RPMI8226 (cell line): Measurements from ENCODE around the gene CTSA.

ENCODE experiments used
- DNase-seq: peaks from one replicate; pipeline ENCODE4 v3.0.0-alpha.2; 2015

CTSA gene

DNA sequence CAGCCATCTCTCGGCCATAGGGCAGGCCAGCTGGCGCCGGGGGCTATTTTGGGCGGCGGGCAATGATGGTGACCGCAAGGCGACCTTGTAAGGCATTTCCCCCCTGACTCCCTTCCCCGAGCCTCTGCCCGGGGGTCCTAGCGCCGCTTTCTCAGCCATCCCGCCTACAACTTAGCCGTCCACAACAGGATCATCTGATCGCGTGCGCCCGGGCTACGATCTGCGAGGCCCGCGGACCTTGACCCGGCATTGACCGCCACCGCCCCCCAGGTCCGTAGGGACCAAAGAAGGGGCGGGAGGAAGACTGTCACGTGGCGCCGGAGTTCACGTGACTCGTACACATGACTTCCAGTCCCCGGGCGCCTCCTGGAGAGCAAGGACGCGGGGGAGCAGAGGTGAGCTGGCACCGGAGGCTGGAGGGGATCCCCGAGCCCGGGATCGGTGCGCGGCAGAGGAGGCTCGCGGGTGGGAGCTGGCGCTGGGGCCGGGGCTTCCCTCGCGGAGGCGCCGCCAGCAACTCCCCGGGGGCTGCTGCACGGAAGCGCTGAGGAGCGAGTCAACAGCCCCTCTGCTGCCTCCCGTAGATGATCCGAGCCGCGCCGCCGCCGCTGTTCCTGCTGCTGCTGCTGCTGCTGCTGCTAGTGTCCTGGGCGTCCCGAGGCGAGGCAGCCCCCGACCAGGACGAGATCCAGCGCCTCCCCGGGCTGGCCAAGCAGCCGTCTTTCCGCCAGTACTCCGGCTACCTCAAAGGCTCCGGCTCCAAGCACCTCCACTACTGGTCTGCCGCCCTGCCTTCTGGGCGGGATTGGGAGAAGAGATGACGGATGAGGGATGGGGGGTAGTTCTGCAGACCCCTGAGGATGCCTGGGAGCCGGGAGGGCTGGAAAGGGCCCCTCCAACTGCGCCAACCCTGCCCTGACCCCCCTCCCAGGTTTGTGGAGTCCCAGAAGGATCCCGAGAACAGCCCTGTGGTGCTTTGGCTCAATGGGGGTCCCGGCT lies at the start of gene CTSA, which contains the start of gene NEURL2:
CTSA (plus strand) TSS at position 351 of the 999 bp plus-strand sequence; CDS start at position 585, 234 bp downstream.
NEURL2 (minus strand) TSS at position 224 of the 999 bp plus-strand sequence; CDS start at position 7, 217 bp downstream.
- DNase-seq: peak; percentile 90

DNA sequence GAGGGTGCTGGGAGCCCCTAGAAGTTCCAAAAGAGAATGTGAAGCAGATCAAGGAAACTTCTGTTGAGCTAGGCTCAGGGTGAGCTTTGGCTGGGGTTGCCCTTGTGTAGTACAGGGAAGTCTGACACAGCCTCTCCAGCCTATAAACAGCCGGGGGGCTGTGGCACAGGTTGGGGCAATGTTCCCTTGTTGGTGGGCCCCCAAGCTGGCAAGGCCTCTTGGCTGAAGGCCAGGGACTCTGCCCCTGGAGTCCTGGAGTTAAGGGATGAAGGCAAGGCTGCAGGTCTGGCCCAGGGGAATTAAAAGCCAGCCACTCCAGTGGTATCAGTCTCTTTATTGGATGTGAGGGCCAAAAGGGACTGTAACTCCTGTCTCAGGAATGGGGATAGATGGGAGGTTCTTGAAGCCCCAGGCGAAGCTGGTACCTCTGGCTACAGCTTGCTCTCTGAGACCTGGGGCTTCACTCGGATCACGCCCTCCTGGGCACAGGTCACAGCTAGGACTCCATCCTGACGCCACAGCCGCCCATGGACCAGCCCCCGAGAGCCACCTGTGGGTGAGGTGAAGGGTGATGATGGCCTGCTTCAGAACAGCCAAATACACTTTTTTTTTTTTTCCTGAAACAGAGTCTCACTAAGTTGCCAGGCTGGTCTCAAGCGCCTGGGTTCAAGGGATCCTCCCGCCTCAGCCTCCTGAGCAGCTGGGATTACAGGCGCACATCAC lies 49.6 kb upstream of the CTSA start:
- DNase-seq: no peak

DNA sequence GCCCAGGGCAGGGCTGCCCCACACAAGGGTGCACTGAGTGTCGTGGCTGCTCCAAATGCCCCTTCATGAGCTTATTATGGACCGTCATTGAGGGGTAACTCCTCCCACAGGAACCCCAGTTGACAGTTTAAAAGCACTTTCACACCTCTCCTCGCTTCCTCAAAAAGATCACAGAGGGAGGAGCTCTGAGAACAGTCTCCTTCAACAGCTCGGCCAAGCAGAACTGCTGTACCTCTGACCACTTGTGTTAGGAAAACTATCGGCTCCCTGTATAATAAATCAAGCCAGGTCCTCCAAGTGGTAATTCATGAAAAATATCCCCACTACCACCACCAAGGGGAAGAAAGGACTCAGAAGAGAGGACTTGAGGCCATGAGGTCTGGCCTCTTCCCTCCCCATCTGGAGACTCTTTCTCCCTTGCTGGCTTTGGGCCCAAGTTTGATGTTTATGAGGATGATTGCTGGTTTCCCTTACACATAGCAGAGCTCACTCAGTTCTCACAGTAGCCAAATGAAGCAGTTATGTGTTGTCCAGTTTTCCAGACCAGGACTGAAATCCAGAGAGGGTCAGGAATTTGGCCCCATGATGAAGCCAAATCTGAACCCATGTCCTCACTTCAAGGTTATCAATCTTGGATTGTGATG lies 48.8 kb upstream of the CTSA start:
- DNase-seq: no peak

DNA sequence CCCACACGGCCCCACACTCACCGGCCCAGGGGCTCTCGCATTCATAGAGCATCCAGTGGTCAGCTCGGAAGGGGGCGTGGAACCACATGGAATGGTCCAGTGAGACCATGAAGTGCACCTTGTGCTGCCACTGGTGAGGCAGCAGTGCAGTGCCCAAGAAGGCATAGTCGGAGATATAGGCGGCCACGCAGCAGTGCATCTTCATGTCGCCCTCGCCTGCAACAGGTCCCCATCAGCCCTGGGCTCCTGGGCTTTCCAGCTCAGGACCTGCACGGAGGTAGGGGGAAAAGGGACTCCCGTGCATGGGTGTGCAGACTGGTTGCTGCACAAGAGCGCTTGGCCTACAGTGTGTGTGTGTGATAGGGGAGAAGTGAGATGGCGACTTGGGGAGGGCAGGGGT lies 47.6 kb upstream of the CTSA start:
- DNase-seq: no peak

DNA sequence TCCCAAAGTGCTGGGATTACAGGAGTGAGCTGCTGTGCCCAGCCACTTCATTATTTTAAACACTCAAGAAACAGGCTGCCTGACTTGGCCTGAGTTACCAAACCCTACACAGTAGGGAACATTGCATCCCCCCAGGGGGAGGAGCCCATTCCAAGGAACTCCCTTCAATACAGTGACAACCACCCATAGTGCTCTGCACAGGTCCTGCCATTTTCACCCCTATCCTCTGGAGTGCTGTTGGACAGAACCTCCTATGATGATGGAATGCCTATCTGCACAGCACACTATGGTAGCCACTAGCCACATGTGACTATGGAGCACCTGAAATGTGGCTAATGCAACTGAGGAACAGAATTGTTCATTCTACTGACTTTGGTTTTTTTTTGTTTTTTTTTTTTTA lies 45.7 kb upstream of the CTSA start:
- DNase-seq: no peak

DNA sequence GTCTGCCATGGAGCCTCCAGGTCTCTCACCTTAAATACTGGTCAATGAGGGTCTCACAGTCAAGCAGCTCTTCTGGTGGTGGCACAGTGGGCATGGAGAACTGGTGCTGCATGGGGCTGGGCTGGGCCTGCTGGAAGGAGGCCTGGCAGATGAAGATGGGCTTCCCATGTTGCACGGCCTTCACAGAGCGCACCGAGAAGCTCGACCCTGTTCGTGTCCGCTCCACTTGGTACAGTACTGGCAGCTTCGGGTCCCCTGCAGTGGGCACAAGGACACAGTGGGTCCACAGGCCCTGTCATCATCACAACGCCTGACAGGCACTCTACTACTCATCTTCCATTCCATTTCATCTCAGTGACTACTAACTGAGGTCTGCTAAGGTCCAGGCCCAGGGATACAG lies 42.7 kb upstream of the CTSA start:
- no peak for DNase-seq

DNA sequence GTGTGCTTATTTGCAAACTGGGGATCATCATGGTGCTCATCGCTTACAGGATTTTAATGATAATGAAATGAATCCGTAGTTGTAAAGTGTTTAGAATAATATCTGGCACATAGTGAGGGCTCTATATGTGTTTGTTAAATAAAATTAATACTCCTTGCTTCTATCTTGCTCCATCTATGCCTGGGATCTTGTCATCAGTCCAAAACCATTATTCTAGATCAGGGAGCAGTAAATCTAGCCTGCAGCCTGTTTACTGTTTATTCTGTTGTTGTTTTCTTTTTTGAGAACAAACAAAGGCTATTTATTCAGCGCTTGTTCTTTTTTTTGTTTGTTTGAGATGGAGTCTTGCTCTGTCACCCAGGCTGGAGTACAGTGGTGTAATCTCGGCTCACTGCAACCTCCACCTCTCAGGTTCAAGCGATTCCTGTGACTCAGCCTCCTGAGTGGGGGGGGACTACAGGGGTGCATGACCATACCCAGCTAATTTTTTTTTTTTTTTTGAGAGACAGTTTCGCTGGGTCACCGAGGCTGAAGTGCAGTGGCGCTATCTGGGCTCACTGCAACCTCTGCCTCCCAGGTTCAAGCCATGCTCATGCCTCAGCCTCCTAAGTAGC lies 42.1 kb upstream of the CTSA start:
- DNase-seq: no peak

DNA sequence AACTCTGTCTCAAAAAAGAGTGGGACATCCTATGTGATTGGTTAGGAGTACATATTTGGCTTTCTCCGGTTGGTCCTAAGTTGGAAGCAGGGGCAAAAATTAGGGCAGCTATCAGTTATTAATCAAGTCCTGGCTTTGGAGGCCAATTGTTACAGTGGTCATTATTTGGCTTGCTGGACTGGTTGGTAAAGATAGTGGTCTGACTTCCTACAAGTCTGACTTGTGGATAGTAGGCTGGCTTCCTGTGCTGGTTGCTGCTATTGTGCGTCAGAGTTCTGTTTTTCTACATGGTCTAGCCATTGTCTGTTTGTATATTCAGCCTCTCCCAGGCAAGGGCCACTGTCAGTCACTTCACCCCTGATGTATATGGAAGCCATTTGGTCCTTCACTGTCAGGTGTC lies 40.9 kb upstream of the CTSA start:
- no peak for DNase-seq

DNA sequence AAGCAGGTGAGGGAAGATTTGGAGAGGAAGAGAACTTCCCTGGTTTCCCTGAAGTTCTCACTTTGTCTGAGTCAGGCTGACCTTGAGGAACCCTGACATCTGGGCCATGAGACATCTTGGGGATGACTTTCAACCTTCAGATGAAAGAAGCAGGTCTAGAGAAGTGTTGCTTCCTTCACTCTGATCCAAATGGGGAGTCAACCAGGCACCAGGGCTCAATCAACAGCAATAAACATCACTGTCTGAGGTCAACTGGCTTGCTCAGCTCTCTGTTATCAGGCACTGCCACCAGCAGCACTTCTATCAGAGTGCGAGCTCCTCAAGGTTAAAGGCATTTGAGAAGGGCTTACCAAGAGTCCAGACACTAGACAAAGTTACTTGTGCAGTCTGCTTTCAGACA lies 40.2 kb upstream of the CTSA start:
- DNase-seq: no peak

DNA sequence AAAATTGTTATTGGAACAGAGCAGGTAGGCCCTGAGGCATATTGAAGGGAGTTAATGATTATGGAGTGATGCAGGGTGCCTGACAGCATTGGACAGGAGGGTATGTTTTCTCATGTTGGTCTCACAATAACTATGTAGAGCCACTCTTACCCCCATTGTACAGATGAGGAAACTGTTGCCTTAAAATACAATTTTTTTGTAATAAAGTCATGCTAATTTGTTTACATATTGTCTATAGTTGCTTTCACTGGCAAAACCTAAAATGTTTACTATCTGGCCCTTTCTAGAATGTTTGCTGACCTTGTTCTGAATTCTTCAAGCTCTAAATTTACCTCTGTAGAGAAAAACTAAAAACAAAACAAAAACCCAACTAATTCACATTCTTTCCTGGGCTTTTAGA lies 39.6 kb upstream of the CTSA start:
- DNase-seq: no peak

DNA sequence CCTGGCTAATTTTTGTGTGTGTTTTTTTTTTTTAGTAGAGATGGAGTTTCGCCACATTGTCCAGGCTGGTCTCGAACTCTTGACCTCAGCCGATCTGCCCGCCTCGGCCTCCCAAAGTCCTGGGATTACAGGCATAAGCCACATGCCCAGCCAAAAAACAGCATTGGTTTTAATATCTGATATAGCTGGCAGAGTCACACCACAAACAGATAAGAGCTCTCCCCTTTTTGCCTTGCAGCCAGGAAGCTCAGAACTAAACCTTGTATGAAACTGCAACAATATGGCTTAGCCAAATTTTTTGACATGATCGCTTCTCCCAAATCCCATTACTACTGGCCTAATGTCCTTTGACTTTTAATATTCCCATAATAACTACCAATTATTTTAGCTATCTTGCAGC lies 38.8 kb upstream of the CTSA start:
- no peak for DNase-seq

DNA sequence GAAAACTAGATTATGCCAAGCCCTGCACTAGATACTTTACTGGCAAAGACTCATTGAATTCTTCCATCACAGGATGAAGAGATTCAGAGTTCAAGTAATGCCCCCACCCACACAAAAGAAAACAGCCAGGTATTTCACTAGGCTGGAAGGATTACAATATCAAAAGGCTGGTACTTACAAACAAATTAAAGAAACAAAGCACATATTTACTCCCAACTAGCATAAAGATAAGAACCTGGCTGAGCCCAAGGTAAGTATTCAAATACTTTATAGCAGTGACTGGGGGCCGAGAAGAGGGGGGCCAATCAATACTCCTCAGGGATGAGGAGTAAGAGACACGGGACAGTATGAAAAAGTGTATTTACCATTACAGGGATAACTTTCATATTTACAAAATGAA lies 37.7 kb upstream of the CTSA start:
- DNase-seq: no peak

DNA sequence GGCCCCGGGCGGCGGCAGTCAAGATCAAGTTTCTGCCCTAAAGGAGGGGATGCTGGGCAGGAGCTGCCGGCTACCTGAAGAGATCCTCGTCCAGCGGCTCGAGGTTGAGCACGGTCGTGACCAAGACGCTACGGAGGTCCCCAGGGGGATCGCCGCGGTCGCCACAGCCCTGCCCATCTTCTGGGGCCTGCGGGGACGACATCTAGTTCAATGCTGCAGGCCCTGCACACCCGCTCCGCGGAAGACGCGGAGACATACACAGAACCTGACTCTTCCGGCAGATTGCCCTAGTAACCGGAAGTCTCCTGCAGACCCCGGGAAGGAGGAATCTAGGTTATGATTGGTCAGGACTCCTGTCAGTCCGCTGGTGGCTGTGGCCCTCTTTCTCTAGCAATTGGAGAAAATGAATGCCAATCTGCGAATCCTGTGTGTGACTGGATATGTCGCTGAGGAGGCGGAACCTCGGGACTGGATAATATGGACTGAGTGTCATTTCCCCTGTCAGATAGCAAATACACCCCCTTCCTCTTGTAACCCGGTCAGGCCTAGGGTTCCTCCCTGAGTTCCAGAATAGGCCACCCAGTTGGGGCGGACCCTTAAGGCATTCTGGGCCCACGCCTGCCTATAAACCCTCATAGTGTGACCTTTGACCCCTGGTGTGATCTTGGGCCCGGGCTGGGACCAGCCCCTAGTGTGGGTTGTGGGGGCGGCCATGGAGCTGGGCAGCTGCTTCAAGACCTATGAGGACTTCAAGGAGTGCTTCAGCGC lies 33.8 kb upstream of the CTSA start, which contains the start of the genes ACOT8 and ZSWIM3:
ACOT8 (minus strand) TSS at position 279 of the 768 bp plus-strand sequence; CDS start at position 202, 77 bp downstream.
ZSWIM3 (plus strand) TSS at position 501 of the 768 bp plus-strand sequence; CDS start at position 713, 212 bp downstream.
- DNase-seq: peak; percentile 100

DNA sequence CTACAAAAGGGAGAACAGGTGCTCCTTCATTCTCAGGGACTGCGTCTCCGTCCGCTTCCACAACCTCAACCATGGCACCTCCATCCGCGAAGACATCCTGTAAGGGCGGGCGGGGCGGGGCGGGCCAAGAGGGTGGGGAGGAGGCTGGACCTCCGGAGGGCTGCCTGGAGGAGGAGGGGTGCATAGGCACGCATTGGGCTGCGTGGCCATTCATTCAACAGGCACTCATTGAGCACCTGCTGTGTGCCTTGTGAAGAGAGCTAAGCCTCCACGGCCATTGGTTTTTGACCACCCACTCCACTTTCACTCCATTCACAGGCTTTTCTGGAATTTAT lies 33.3 kb upstream of the CTSA start:
- no peak for DNase-seq

DNA sequence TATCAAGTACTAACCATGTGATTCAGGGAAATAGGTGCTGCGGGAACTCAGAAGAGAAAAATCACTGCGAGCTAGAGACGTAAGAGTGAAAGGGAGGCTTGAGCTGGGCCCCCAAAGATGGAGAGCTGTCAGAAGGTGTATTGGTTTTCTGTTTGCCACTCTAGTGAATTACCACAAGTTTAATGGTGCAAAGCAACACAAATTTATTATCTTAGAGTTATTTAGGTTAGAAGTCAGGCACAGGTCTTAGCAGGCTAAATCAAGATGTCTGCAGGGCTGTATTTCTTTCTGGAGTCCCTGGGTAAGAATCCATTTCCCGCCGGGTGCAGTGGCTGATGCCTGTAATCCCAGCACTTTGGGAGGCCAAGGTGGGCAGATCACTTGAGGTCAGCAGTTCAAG lies 31.2 kb upstream of the CTSA start:
- DNase-seq: no peak

DNA sequence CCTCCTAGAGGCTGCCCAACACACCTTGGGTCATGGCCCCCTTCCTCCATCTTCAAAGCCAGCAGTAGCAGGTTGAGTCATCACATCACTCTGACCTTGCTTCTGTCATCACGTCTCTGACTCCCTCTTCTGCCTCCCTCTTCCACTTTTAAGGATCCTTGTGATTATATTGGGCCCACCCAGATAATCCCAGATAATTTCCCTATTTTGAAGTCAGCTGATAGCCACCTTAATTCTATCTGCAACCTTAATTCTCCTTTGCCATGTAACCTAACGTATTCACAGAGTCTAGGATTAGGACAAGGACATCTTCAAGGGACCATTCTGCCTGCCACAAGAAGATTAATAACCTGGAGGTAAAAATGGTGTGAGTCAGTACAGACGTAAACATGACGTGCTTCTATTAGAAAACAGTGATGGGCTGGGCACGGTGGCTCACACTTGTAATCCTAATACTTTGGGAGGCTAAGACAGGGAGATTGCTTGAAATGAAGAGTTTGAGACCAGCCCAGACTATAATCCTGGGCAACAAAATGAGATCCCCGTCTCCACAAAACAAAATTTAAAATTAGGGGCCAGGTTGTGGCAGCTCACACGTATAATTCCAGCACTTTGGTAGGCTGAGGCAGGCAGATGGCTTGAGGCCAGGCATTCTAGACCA lies 30.4 kb upstream of the CTSA start:
- DNase-seq: no peak

DNA sequence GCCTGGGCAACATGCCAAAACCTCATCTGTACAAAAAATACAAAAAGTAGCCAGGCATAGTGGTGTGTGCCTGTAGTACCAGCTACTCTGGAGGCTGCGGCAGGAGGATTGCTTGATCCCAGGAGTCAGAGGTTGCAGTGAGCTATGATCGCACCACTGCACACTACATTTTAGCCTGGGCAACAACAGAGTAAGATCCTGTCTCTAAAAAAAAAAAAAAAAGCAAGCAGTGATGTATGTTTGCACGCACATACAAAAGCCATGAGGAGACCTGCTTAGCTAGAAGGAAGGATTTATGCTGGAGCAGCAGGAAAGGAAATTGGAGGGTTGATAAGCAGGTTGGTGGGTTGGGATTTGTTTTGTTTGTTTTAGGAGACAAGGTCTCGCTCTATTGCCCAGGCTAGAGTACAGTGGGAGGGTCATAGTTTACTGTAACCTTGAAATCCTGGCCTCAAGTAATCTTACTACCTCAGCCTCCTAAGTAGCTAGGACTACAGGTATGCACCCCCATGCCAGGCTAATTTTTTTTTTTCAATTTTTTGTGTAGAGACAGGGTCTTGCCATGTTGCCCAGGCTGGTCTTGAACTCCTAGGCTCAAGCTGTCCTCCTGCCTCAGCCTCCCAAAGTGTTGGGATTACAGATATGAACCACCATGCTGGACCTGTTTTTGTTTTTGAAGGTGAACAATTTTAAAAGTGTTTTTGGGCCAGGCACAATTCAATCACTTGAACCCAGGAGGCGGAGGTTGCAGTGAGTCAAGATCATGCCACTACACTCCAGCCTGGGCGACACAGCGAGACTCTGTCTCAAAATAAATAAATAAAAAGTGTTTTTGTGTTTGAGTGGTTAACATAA lies 29.7 kb upstream of the CTSA start:
- DNase-seq: peak; percentile 54

DNA sequence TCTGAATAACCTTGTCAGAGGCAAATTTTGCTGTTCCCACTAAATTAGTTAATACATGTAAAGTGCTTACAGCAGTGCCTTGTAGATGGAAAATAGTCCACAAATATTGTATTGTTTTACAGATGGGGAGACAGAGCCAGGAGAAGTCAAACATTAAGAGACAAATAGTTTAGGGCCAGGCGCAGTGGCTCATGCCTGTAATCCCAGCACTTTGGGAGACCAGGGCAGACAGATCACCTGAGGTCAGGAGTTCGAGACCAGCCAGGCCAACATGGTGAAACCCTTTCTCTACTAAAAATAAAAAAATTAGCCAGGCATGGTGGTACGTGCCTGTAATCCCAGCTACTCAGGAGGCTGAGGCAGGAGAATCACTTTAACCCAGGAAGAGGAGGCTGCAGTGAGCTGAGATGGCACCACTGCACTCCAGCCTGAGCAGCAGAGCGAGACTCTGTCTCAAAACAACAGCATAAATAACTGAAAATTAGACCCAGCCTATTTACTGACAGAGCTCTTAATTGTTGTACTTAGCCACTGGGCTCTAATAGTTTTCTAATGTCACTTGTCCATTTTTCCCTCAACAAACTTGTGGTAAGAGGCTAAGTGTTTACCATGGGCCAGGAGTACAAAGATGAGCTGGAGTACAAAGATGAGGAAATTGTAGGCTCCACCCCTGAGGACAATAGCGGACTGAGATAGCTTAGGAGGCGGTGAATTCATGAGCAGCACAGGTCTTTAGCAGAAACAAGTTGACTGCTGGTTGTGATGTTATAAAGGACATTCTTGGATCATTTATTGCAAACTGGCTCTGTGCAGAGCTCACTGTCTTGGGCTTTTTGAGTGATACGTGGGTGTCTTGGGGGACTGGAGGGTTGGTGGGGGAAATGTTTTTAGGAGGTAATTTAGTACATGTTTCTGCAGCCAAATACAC lies 27.3 kb upstream of the CTSA start:
- no peak for DNase-seq

DNA sequence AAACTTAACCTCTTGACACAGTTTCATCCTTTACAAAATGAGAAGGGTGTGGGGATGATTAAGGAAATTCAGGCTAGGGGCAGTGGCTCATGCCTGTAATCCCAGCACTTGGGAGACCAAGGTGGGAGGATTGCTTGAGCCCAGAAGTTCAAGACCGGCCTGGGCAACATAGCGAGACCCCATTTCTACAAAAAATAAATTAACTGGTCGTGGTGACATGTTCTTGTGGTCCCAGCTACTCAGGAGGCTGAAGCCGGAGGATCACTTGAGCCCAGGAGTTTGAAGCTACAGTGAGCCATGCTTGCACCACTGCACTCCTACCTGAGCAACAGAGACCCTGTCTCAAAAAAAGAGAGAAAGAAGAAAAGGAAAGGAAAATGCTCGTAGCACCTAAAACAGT lies 24.7 kb upstream of the CTSA start:
- no peak for DNase-seq
